GM20431 (cell line): ENCODE results near the gene TOLLIP.
"Not testable (repeated sequence)": the region's sequence is repeated elsewhere in the genome, so short reads cannot be mapped to it uniquely, and the experiment has no call there.

Source experiments
- in situ Hi-C: fragments of 300-500 bp; cut with MseI, MboI; formaldehyde crosslinking; loops from one replicate; pipeline ENCODE4 v1.15.0; 2020; ENCODE audit warnings: low sequenced_read_pairs; ENCODE audit not compliant: unreplicated experiment

Gene TOLLIP

DNA sequence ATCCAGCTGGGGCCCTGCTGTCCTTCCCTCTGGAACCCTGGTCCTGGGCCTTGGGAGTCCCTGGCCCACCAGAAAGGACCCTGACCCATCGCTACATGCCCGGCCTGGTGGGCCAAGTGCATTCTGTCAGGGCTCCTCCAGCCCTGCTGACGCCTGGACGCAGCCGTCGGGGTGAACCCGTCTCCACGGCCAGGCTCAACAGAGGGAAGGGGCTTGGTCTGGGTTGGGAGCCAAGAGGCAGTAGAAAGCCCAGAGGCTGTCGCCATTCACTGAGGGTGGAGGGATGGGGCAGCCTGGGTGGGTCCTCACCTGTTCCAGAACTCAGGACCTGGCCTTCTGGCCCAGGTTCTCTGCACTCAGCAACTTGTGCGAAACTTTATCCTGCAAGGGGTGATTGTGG is 39.0 kb downstream of the TOLLIP start:
- in situ Hi-C loops = no loop called here

DNA sequence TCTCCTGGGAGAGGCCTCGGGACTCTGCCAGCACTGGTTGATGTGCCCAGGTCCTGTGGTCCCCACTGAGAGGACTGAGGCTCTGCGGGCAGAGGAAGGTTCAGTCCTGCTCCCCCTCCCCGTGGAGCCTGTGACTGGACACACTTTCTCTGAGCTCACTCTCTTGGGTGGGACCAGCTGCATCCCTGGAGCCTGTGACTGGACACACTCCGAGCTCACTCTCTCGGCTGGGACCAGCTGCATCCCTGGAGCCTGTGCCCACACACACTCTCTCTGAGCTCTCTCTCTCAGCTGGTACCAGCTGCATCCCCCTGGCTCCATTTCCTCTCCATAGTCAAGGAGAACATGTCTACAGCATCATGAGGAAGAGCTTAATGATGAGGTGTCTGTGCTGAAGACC is 39.5 kb downstream of the TOLLIP start:
- in situ Hi-C loops = no loop called here

DNA sequence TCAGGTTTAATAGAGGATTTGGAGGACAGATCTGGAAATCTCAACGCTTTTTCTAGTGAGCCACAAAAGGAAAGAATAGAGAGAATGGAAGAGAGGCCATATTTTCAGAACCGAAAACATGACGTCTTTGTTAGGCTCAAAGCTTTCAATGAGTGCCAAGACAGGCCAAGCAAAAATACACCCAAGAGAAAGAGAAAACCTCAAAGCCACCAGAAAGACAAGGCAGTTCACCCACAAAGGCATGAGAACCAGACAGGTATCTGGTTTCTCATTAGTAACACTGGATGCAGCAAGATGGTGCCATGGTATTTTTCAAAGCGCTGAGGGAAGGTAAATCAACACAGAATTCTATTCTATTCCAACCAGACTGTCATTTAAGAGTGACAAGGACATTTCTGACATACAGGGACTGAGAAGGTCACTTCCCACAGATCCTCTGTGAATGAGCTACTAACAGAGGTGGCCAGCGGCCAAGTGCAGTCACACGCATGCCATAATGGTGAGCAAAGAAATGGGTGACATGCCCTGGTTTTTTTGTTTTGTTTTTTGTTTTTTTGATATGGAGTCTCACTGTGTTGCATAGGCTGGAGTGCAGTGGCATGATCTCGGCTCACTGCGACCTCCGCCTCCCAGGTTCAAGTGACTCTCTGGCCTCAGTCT is 41.9 kb downstream of the TOLLIP start:
- in situ Hi-C loops = no loop called here

GRCh38 chr11:1266976-1267375 is 42.5 kb downstream of the TOLLIP start:
- in situ Hi-C loops = not testable (repeated sequence)

DNA sequence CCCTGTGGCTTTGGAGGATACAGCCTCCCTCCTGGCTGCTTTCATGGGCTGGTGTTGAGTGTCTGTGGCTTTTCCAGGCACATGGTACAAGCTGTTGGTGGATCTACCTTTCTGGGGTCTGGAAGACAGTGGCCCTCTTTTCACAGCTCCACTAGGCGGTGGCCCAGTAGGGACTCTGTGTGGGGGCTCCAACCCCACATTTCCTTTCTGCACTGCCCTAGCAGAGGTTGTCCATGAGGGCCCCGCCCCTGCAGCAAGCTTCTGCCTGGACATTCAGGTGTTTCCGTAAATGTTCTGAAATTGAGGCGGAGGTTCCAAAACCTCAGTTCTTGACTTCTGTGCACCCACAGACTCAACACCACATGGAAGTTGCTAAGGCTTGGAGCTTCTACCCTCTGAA is 44.0 kb downstream of the TOLLIP start:
- in situ Hi-C loops = not testable (repeated sequence)

- in situ Hi-C loops = not testable (repeated sequence)
These were observed 45.0 kb downstream of the TOLLIP start for GRCh38 chr11:1264444-1264843.

- in situ Hi-C loops = no loop called here
These were observed 46.4 kb downstream of the TOLLIP start for GRCh38 chr11:1263010-1263409.

DNA sequence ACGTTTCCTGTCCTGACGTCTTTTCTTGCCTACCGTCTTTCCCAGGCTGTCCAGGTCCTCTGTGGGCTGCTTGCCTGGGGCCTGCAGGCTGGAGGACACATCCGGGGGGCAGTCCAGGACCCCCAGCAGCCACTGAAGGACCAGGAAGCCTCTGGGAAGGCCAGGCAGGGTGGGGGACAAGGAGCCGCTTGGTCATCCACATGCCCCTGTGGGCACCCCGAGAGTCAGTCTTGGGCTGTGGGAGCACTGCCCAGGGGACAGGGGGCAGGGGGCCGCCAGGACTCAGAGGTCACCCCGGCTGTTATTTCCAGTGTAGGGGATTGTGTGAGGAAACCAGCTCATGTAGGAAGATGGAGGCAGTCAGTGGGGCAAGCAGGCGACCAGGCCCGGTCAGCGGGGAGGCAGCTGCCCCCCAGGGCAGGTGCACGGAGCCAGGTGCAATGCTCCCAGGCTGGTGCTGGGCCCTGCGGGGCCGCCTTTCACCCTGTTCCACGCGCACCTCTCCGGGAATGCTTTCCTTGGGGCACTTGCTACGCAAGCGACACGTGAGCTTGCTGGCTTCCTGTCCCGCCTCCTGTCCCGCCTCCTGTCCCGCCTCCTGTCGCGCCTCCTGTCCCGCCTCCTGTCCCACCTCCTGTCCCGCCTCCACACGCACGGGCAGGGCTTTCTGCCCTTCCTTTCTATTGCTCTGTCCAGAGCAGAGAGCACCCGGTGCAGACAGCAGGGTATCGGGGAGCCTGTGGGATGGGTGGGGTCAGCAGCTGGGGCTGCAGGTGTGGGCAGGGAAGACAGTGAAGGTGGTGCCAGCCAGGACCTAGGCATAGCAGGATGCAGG is 47.0 kb downstream of the TOLLIP start:
- in situ Hi-C loops = no loop called here

DNA sequence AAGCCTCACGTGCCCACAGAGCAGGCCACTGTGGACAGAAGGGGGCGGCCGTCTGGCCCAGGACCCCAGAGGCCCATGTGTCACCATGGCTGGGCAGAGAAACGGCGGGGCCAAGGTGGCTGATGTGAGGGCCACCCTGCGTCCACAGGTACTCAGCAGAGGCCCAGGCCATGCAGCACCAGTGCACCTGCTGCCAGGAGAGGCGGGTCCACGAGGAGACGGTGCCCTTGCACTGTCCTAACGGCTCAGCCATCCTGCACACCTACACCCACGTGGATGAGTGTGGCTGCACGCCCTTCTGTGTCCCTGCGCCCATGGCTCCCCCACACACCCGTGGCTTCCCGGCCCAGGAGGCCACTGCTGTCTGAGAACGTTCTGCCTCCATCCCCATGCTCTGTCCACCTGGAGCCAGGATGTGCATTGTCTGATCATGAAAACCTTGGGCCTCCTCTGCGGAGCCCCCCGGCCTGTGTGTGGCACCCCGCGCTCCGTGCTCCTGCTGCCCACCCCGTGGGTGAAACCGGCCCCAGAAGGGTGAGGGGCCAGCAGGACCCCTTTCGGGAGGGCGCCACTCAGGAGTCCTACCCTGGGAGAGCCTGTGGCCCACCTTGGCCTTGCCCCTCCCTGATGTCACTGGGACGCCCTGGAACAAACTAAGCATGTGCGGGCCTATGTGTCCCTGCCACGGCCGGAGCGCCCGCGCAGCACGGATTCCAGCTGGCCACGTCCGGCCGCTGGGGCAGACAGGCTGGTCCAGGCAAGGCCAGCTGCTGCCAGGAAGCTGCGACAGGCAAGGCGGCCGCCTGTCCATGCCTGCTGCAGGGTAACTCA is 48.0 kb downstream of the TOLLIP start:
- in situ Hi-C loops = no loop called here

DNA sequence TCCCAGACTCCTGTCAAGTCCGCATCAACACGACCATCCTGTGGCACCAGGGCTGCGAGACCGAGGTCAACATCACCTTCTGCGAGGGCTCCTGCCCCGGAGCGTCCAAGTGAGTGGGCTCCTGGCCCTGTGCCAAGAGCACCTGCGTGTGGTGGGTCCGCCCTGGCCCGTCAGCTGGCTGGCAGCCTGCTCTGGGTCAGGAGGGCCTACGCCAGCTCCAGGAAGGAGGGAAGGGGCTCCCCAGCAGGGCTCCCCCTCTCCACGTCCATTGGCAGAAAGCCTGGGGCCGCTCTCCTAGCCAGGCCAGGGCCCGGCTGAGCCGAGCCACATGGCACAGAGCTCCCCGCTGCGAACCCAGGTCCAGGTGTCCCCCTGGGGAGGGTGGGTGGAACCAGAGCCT is 48.8 kb downstream of the TOLLIP start:
- in situ Hi-C loops = no loop called here

DNA sequence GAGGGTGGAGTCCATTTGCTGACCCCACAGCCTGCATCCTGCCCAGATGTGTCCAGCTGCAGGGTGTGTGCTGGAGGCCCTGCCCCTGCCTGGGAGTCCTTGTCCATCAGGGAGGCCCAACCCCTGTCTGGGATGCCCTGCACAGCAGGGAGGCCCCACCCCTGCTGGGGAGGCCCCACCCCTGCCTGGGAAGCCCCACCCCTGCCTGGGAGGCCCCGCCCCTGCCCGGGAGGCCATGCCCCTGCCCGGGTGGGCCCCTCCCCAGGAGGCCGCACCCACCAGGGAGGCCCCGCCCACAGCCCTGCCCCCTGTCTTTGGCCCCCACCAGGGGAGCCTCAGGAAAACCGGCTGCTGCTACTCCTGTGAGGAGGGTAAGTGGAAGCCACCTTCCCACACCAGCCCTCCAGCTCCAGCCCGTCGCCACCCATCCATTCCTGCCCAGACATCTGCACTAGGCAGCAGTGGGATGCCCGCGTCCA is 49.4 kb downstream of the TOLLIP start:
- in situ Hi-C loops = no loop called here

DNA sequence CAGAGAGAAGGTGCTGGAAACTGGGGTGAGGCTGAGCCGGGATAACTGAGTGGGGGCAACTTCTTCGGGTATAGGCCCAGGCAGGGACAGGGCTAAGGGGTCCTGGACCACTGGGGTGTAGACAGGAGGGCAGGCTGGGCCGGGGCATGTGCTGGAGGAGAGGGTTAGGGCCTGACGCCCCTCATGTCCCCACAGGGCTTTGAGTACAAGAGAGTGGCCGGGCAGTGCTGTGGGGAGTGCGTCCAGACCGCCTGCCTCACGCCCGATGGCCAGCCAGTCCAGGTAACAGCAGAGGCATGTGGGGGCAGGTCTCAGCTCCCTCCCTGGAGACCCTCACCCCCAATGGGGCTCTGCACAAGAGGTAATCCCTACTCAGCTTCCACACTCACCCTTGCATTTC is 49.9 kb downstream of the TOLLIP start:
- in situ Hi-C loops = no loop called here

DNA sequence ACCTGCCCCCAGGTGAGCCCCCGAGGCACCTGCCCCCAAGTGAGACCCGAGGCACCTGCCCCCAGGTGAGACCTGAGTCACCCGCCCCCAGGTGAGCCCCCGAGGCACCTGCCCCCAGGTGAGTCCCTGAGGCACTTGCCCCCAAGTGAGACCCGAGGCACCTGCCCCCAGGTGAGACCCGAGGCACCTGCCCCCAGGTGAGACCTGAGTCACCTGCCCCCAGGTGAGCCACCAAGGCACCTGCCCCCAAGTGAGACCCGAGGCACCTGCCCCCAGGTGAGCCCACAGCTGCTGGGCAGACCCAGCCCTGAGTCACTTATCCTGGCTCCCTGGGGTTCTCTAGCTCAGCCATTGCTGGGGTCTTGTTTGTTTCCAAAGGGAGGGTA is 50.4 kb downstream of the TOLLIP start:
- in situ Hi-C loops = no loop called here

DNA sequence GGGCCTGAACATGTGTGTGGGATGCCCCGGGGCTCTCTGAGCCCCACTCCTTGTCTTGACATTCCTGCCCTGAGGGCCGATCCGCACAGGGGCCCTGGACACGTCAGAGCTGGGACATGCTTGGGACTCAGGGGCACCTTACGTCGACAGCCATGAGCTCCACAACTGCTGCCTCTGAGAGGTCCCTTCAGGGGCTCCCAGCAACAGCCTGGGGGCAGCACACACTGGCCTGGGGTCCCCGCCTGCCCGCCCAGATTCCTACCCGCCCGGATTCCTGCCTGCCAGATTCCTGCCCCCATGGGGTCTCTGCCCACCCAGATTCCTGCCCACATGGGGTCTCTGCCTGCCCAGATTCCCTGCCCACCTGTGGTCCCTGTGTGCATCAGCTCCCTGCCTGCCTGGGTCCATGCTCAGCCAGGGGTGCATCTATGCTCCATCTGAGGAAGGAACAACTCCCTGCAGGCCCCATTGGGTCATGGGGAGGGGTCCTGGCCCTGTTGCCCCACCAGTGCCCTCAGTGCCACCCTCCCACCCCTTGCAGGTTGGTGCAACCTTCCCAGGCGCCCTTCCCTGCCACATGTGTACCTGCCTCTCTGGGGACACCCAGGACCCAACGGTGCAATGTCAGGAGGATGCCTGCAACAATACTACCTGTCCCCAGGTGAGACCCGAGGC is 50.9 kb downstream of the TOLLIP start:
- in situ Hi-C loops = no loop called here

GRCh38 chr11:1257916-1258315 is 51.5 kb downstream of the TOLLIP start:
- in situ Hi-C loops = no loop called here

- in situ Hi-C loops = no loop called here
These were observed 52.1 kb downstream of the TOLLIP start for GRCh38 chr11:1257366-1257765.

DNA sequence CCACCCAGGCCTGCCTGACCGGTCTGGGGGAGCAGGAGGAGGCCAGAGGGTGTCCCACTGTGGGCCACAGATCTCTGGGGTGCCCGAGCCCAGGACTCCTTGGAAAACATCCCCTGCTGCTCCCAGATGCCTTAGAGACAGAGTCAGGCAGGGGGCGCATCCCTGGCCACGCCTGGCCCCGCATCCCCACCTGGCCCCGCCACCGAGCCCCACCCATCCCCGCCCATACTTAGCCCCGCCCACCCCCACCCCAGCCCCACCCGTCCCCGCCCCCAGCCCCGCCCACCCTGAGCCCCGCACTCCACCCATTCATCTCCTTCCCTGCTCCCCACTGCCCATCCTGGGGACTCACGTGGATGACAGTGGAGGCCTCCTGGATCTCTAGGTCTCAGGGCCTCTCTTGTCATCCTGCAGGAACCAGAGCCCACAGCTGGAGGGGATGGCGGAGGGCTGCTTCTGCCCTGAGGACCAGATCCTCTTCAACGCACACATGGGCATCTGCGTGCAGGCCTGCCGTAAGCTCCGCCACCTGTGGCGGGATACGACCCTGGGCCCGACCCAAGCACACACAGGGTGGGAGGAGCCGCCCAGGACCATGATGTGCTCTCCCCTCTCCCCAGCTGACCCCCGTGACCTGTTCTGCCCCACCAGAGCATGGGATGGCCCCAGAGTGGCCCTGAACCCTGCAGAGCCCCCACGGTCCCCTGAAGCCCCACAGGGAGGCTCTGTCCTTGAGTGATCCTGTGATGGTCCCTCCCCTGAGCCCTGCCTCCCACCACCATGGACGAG is 53.0 kb downstream of the TOLLIP start:
- in situ Hi-C loops = no loop called here

- in situ Hi-C loops = no loop called here
These were observed 54.3 kb downstream of the TOLLIP start for GRCh38 chr11:1255151-1255550.

GRCh38 chr11:1254733-1255132 is 54.7 kb downstream of the TOLLIP start:
- in situ Hi-C loops = no loop called here
